Measurements from ENCODE around the gene BATF.

GRCh38 chr14:75547552-75548250 lies 25.4 kb downstream of the BATF start:
- TF ChIP-seq CTCF (IDR thresholded peaks at IDR 0.05) (no peak), POLR2A (IDR thresholded peaks at IDR 0.05) (no peak)
